IPS DF 6.9 (cell line): ENCODE measurements around the gene TP53.

Experiments used
- DNase-seq: peaks from one replicate; pipeline ENCODE4 v3.0.0-alpha.2; 2013; ENCODE audit warnings: low read depth, low spot score
- H3K27ac ChIP-seq: one replicate; pipeline ENCODE4 v1.5.1; 2013; ENCODE audit warnings: low read length, control low read depth
- H3K27me3 ChIP-seq: 2 replicates; pipeline ENCODE4 v1.6.1; 2013; ENCODE audit warnings: mild to moderate bottlenecking, low read length; ENCODE audit not compliant: control insufficient read depth, insufficient read depth
- H3K36me3 ChIP-seq: 2 replicates; pipeline ENCODE4 v1.6.1; 2013; ENCODE audit warnings: low read length; ENCODE audit not compliant: control insufficient read depth, insufficient read depth
- H3K4me1 ChIP-seq: 2 replicates; pipeline ENCODE4 v1.6.1; 2013; ENCODE audit warnings: low read length; ENCODE audit not compliant: control insufficient read depth, insufficient read depth
- H3K4me3 ChIP-seq: 2 replicates; pipeline ENCODE4 v1.5.1; 2013; ENCODE audit warnings: mild to moderate bottlenecking, low read length
- H3K9me3 ChIP-seq: 2 replicates; pipeline ENCODE4 v1.6.1; 2013; ENCODE audit warnings: low read length, inconsistent platforms; ENCODE audit not compliant: control insufficient read depth, insufficient read depth
- WGBS: extraction: QIAGEN DNeasy Blood & Tissue Kit; methylation state at CpG from one replicate; pipeline ENCODE4 v1.1.7; 2013; ENCODE audit warnings: mixed read lengths, missing lambda C conversion rate; ENCODE audit not compliant: insufficient read length, insufficient coverage; 5-methylcytosine and 5-hydroxymethylcytosine counted together

The TP53 gene

DNA sequence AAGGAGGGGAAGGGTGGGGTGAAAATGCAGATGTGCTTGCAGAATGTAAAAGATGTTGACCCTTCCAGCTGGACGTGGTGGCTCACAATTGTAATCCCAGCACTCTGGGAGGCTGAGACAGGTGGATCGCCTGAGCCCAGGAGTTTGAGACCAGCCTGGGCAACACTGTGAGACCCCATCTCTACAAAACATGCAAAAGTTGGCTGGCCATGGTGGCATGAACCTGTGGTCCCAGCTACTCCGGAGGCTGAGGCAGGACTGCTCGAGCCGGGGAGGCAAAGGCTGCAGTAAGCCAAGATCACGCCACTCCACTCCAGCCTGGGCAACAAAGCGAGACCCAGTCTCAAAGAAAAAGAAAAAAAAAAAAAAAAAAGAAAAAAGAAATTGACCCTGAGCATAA is 18.8 kb downstream of the TP53 start:
- Histone ChIP-seq H3K4me3 (no peak overlapping the region), H3K27me3 (no peaks in the 10 kb centered on the region), H3K4me1 (peaks cover 1% of the 10 kb centered on the region; the same call in 1 of the 2 replicates), H3K9me3 (no peaks in the 10 kb centered on the region), H3K27ac (no peak overlapping the region), H3K36me3 (peaks cover 34% of the 10 kb centered on the region)
- no CpG with 5 or more reads among the region's 7 CpGs for WGBS
- no peak for DNase-seq

DNA sequence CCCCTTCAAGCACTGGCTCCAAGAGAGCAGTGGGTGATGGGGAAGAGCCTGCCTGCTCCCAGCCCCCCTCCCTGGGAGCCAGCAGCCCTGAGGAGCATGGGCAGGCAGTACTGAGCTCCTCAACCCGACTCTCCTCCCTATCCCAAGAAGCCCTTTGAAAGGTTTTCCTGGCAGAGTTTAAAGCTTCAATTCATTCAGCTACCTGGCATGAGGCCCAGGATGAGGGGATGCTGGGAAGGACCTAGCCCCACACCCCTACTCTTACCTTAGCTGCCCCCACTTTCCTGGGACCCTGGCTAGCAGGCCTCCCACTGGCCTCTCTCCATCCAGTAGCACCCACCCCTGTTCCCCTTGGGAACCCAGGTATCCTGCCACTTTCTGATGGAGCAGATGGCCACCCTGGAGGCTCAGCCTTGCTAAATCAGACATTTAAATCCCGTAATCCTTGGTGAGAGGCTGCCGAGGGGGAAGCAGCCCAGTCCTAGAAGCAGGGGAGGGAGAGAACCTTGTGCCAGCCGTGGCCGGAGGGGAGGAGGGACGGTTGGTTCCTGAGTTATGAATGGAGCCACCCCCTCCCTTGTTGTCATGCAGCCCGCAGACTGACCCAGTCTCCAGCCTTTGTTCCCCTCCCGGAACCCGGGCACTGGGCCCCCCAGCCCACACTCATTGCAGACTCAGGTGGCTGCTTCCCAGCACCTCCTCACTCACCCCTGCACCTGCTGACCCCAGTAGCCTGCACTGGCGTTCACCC is 19.5 kb downstream of the TP53 start:
- no CpG with 5 or more reads among the region's 10 CpGs for WGBS
- DNase-seq, result no peak
- Histone ChIP-seq H3K9me3 (no peaks in the 10 kb centered on the region), H3K36me3 (peaks cover 32% of the 10 kb centered on the region), H3K27me3 (no peaks in the 10 kb centered on the region), H3K4me3 (no peak overlapping the region), H3K27ac (no peak overlapping the region), H3K4me1 (peaks cover 1% of the 10 kb centered on the region; the same call in 1 of the 2 replicates)

DNA sequence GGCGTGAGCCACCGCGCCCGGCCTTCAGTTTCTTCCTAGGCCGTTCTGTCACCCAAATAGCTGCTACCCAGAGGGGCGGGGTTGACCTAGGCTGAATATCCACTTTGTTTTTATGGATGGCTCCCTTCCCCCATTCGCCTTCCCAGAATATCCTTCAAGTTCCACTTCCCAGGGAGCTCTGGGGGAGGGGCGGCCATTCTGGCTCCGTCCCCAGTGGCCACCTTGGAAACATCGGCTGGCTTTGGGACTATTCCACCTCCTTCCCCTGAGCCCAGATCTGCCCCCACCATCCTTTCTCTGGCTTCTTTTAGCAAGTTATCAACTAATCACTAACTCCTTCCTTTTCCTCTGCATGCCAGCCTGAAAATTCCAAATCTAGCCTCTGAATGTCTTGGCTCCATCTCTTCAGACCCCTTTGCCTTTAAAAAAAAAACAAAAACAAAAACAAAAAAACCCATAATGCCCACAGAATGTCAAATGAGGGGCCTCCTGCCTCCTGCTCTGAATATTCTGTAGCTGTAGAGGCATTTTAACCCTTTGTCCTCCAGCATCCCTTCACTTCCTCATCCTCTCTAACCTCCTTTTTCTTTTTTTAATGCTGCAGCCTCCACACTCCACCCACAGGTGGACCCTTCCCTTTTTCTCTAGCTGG is 30.2 kb downstream of the TP53 start:
- Histone ChIP-seq H3K9me3 (no peaks in the 10 kb centered on the region), H3K27me3 (no peaks in the 10 kb centered on the region; the same call in 1 of the 2 replicates), H3K27ac (no peak overlapping the region), H3K4me1 (peaks cover 6% of the 10 kb centered on the region; the same call in 1 of the 2 replicates), H3K4me3 (peak overlapping the region; percentile 18; the same call in 1 of the 2 replicates), H3K36me3 (no peaks in the 10 kb centered on the region)
- DNase-seq, result peak; percentile 90
- WGBS, result no CpG with 5 or more reads among the region's 10 CpGs

DNA sequence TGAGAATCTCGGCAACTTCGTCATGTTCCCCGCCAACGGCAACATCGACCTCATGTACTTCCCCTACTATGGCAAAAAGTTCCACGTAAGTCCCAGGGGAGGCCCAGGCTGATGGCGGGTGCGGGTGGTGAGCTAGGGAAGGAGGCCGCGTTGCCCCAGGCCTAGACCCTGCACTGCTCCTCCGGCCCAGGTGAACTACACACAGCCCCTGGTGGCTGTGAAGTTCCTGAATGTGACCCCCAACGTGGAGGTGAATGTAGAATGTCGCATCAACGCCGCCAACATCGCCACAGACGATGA is 31.8 kb downstream of the TP53 start:
- no CpG with 5 or more reads among the region's 17 CpGs for whole genome bisulfite sequencing
- no peaks in the 10 kb centered on the region for H3K9me3 ChIP-seq
- H3K4me3 ChIP-seq, result no peak overlapping the region

DNA sequence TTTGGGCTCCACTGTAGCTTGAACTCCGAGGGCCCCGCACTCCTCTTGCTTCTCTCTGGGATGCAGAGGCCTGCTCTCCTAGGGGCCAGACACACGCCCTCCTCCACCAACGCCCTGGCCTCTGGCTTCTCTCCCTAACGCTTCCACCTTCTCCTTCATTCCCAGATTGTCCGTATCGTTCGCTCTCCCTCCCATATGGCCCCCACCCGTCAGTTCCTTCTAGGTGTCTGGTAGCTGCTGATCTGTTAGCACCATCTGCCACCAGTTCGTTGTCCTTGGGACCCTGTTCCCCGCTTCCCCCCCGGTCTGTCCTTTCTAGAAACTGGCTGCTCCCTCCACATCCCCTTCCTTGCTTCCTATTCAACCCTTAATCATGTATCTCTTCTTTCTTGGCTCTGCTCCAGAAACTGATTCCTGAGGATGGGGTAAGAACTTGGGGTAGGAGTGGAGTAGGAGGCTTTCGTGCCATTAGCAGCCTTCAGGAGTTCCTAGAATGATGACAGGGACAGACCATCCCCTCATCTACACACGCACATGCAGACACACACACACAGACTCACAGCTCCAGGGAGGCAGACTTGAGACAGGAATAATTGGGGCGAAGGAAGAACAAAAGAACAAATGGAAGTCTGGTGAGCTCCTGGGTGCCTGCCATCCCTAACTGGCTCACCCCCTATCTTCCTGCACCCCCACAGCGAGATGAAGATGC is 32.3 kb downstream of the TP53 start:
- no peak for DNase-seq
- no peaks in the 10 kb centered on the region for H3K36me3 ChIP-seq
- H3K4me1 ChIP-seq, result peaks cover 6% of the 10 kb centered on the region
- H3K27me3 ChIP-seq, result no peaks in the 10 kb centered on the region; the same call in 1 of the 2 replicates
- no peak overlapping the region for H3K4me3 ChIP-seq
- H3K27ac ChIP-seq, result no peak overlapping the region
- WGBS, result no CpG with 5 or more reads among the region's 16 CpGs
- H3K9me3 ChIP-seq, result no peaks in the 10 kb centered on the region

More for the DNA sequence above, 31.8 kb downstream of the TP53 start:
- DNase-seq, result no peak
- H3K27me3 ChIP-seq, result no peaks in the 10 kb centered on the region; the same call in 1 of the 2 replicates
- H3K4me1 ChIP-seq, result peaks cover 6% of the 10 kb centered on the region; the same call in 1 of the 2 replicates
- H3K27ac ChIP-seq, result no peak overlapping the region
- H3K36me3 ChIP-seq, result no peaks in the 10 kb centered on the region

DNA sequence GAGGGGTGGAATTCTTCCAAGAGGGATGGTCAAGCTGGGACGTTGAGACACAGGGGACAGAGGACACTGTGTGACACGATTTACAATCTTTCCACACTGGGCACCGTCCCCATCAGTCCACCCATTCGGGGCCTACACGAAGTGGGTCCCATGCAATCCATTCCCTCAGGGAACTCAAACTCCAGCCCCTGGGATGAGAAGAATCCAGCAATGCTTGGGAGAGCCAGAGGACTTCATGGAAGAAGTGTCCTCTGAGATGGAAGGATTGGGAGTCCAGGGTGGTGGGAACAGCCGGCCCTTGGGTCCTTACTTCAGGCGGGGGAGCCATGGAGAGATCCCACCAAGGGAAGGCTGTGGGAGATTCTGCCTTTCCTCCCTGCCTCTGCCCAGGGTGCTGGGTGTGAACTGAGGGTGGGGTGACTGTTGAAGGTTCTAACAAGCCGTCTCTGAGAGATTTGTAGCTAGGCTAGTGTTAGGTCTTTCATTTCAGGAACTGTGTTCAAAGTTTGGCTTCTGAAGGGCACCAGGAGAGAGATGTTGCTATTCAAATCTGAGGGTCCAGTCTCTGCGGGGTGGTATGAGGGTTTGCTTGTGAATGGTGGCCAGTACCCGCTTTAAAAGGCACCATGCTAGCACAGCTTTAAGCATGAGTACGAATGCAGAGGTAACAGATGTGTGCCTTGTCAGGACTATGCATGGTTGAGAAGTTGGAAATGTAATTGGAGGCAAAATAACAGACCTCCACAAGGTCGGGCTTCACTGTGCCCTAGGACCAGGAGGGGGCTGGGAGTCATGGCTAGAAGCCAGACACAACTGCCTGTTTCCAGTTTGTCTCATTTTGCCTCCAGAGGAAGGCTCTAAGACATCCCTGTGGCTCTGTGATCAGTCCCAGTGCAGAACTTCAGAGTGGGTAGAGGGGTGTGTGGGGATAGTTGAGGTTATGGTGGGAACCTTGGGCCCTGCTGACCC is 34.6 kb downstream of the TP53 start:
- no peak for DNase-seq
- H3K4me1 ChIP-seq, result peaks cover 5% of the 10 kb centered on the region
- H3K36me3 ChIP-seq, result no peaks in the 10 kb centered on the region
- H3K9me3 ChIP-seq, result no peaks in the 10 kb centered on the region
- no peak overlapping the region for H3K27ac ChIP-seq
- WGBS, result no CpG with 5 or more reads among the region's 12 CpGs
- no peak overlapping the region for H3K4me3 ChIP-seq
- no peaks in the 10 kb centered on the region; the same call in 1 of the 2 replicates for H3K27me3 ChIP-seq

DNA sequence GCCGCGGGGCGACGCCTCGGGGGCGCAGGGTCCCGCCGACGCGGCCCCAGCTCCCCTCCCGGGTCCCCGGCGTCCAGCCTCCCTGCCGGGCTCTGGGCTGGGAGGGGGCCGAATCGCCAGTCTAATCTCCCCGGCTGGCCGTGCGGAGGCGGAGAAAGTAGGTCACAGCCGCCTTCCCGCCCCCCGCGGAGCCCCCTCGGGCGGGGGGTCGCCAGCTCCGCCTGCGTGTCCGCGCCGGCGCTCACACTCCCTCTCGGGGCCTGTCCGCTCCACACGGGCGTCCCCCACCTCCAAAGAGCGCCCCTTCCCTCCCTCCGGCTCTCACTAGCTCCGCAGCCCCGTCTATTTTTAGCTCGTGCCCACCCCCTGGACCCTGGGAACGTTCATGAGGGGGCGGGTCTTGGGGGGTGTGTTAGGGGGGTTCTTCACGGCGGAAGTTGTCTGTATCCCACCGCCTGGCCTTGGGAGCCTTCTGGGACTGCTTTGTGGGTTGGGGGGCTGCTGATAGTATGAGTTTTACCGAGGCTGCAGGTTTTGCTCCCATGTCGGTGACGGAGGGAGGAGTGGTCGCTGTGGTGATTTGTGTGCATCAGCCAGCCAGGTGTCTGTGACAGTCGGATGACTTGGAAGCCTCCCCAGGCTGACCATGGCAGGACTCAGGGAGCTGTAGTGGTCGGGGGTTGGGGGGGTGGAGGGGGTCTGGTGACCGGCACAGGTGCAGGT is 35.5 kb downstream of the TP53 start:
- Histone ChIP-seq H3K27me3 (no peaks in the 10 kb centered on the region; the same call in 1 of the 2 replicates), H3K27ac (no peak overlapping the region), H3K4me1 (peaks cover 5% of the 10 kb centered on the region), H3K4me3 (peak overlapping the region; percentile 20; the same call in 1 of the 2 replicates), H3K9me3 (no peaks in the 10 kb centered on the region), H3K36me3 (no peaks in the 10 kb centered on the region)
- no peak for DNase-seq
- no CpG with 5 or more reads among the region's 54 CpGs for WGBS

DNA sequence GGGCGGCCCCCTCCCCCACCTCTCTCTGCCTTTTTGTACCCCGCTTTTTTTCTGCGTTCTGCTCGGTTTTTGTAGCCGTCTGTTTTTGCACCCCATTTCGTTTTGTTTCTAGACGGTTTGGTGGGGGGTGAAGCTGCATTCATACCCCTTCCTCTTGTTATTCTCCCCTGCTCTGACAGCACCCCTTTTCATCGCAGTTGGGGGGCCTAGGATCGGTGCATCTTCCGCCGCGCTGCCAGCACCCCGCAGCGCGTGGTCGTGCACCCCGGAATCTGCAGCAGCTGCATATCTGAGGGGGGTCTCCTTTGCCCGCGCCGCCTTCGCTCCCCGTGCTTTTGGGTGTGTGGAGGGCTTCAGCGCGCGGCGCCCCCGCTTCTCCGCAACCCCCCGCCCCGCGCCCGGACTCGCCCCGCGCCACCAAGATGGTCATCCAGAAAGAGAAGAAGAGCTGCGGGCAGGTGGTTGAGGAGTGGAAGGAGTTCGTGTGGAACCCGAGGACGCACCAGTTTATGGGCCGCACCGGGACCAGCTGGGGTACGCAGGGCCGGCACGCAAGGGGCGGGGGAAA is 36.1 kb downstream of the TP53 start:
- no CpG with 5 or more reads among the region's 45 CpGs for WGBS
- Histone ChIP-seq H3K4me1 (peaks cover under 1% of the 10 kb centered on the region), H3K9me3 (no peaks in the 10 kb centered on the region), H3K27ac (no peak overlapping the region), H3K27me3 (no peaks in the 10 kb centered on the region; the same call in 1 of the 2 replicates), H3K4me3 (peak overlapping the region; percentile 20; the same call in 1 of the 2 replicates), H3K36me3 (no peaks in the 10 kb centered on the region)
- DNase-seq, result no peak

DNA sequence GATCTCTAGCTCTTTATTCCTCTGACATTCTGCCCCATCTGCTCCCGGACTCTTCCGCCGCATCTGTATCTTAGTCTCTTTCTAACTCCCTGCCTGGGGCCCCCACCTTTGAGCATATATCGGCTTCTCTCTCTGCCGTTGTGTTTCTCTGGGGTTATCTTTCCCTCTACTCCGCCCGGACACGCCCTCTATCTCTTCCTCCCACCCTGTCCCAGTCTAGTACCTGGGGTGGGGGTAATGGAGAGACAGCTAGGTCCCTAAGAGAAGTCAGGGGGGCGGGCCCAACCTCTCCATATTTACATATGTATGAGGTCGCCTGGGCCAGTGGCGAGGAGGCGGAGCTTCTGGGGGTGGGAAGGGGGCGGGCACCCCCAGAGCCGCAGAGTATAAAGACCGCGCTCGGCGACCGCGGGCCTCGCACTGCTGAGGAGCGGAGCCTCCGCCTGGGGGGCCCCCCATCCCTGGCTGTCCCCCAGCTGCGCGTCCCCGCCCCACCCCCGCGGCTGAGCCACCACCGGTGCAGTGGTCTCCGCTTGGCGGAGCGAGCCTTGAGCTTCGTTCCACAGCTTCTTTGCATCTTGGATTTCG is 36.7 kb downstream of the TP53 start, which contains the start of gene ATP1B2:
TSS of gene ATP1B2 (plus strand) at position 418 of the 588 bp plus-strand sequence. CDS start 593 bp downstream, outside the sequence.
- no peaks in the 10 kb centered on the region for H3K36me3 ChIP-seq
- H3K4me3 ChIP-seq, result peak within 1 kb of the TSS; percentile 20; the same call in 1 of the 2 replicates
- peak; percentile 83 for DNase-seq
- H3K27me3 ChIP-seq, result no peaks in the 10 kb centered on the region; the same call in 1 of the 2 replicates
- H3K27ac ChIP-seq, result no peak within 1 kb of the TSS
- WGBS, result no CpG with 5 or more reads among the region's 34 CpGs
- H3K9me3 ChIP-seq, result no peaks in the 10 kb centered on the region
- no peaks in the 10 kb centered on the region; the same call in 1 of the 2 replicates for H3K4me1 ChIP-seq
